GM10847 (cell line): ENCODE measurements around the gene COL24A1.

Experiments
- POLR2A ChIP-seq: IDR thresholded peaks from 2 replicates; pipeline ENCODE4 v1.6.1; 2011; ENCODE audit not compliant: insufficient read length; ENCODE audit errors: extremely low read depth

Gene COL24A1

GRCh38 chr1:85900921-85901320 lies 255.7 kb downstream of the COL24A1 start:
- TF ChIP-seq POLR2A: no peak

GRCh38 chr1:85898861-85899260 lies 257.7 kb downstream of the COL24A1 start:
- no peak for TF ChIP-seq POLR2A

GRCh38 chr1:85894651-85895050 lies 261.9 kb downstream of the COL24A1 start:
- no peak for TF ChIP-seq POLR2A

- TF ChIP-seq POLR2A: no peak
Observed at GRCh38 chr1:85892366-85892765, 264.2 kb downstream of the COL24A1 start.

GRCh38 chr1:85889870-85890269 lies 266.7 kb downstream of the COL24A1 start:
- TF ChIP-seq POLR2A: no peak

- TF ChIP-seq POLR2A: no peak
Observed at GRCh38 chr1:85888921-85889320, 267.7 kb downstream of the COL24A1 start.

- no peak for TF ChIP-seq POLR2A
Observed at GRCh38 chr1:85884372-85885035, 272.1 kb downstream of the COL24A1 start.

- TF ChIP-seq POLR2A: no peak
Observed at GRCh38 chr1:85867189-85867588, 289.4 kb downstream of the COL24A1 start.

GRCh38 chr1:85865213-85865612 lies 291.4 kb downstream of the COL24A1 start:
- no peak for TF ChIP-seq POLR2A

- TF ChIP-seq POLR2A: no peak
Observed at GRCh38 chr1:85864727-85865126, 291.8 kb downstream of the COL24A1 start.

- TF ChIP-seq POLR2A: no peak
Observed at GRCh38 chr1:85862456-85862855, 294.1 kb downstream of the COL24A1 start.

- TF ChIP-seq POLR2A: no peak
Observed at GRCh38 chr1:85857991-85858390, 298.6 kb downstream of the COL24A1 start.

- TF ChIP-seq POLR2A: no peak
Observed at GRCh38 chr1:85850238-85850637, 306.3 kb downstream of the COL24A1 start.

GRCh38 chr1:85849660-85850059 lies 306.9 kb downstream of the COL24A1 start:
- TF ChIP-seq POLR2A: no peak

GRCh38 chr1:85847356-85847755 lies 309.2 kb downstream of the COL24A1 start:
- TF ChIP-seq POLR2A: no peak

GRCh38 chr1:85846706-85847105 lies 309.9 kb downstream of the COL24A1 start:
- no peak for TF ChIP-seq POLR2A

- TF ChIP-seq POLR2A: no peak
Observed at GRCh38 chr1:85839459-85839858, 317.1 kb downstream of the COL24A1 start.

GRCh38 chr1:85838238-85838637 lies 318.3 kb downstream of the COL24A1 start:
- no peak for TF ChIP-seq POLR2A

GRCh38 chr1:85836736-85837135 lies 319.8 kb downstream of the COL24A1 start:
- no peak for TF ChIP-seq POLR2A
